ENCODE measurements around the gene COL23A1.

COL23A1 gene

DNA sequence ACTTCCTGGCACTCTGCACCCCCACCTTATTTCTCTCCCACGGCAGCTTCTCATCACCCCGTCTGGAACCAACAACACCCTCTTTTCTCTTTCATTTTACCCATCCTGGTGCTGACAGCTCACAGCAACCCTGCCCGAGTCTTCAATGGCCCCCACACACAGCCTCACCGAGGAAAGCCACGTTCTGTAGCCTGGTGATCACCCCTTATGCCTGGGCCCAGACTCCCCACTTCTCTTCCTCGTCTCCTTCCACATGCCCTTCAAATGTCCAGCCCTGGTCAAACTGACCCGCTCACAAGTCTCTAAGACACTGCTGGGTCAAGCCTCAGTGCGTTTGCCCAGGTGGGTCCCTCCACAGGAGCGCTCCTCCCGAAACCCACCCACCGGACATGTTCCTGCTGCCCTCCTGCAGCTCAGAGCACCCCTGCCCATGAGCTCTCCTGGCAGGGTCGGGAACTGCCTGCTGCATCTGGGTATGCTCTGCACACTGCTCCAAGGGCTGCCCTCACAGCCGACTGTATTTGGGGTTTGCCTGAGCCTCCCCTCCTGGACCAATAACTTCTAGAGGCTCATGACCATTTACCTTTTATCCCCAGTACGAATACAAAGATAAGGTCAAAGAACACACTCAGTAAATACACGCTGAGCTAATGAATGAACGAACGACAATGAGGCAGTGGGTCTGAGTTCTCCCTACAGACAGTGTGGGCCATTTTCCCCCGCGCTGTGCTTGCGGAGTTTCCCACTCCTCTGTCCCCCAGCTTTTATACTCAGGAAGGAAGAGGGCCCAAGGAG lies 202.9 kb downstream of the COL23A1 start:
- TF ChIP-seq SPI1 (IDR thresholded peaks at IDR 0.05; ENCODE audit: low read depth, low read length), result no peak
- DNase-seq (ENCODE audit: insufficient read length, low spot score) (no peak), FAIRE-seq (no peak)

DNA sequence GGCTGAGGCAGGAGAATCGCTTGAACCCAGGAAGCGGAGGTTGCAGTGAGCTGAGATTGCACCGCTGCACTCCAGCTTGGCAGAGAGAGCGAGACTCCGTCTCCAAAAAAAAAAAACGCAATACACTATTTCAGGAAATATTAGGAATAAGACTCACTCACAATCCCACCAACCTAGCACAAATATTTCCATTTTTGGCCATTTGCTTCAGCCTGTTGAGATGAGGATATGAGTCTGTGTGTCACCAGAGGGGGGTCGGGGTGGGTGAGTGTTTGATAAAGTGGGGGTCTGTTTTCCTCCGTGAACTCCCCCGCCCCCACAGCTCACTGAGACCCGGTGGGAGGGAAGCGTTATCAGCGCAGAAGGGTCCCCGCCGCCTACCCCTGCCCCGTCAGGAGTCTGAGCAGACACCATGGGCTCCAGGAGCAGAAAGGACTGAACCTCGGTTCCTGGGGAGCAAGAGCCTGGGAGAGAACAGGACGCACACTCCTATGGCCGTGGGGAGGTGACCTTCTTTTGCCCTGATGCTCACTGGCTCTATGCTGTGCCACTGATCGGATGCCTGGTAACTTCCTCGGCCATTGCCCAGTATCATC lies 203.8 kb downstream of the COL23A1 start:
- TF ChIP-seq POLR2AphosphoS5 (IDR thresholded peaks at IDR 0.05; ENCODE audit: low read depth, low read length) (no peak), PAX5 (IDR thresholded peaks at IDR 0.05; ENCODE audit: insufficient read depth, low read length, severe bottlenecking) (no peak), TAF1 (IDR thresholded peaks at IDR 0.05; ENCODE audit: low read depth, low read length) (no peak), POU2F2 (IDR thresholded peaks at IDR 0.05; ENCODE audit: low read depth, low read length) (no peak), SPI1 (IDR thresholded peaks at IDR 0.05; ENCODE audit: low read depth, low read length) (no peak), POLR2A (IDR thresholded peaks at IDR 0.05; ENCODE audit: low read depth, low read length) (no peak)
- DNase-seq (ENCODE audit: insufficient read length, low spot score) (no peak), FAIRE-seq (no peak)

GRCh38 chr5:178385496-178385890 lies 204.7 kb downstream of the COL23A1 start:
- FAIRE-seq (no peak), DNase-seq (ENCODE audit: insufficient read length, low spot score) (no peak)
- TF ChIP-seq POLR2A (IDR thresholded peaks at IDR 0.05; ENCODE audit: low read depth, low read length) (no peak), SPI1 (IDR thresholded peaks at IDR 0.05; ENCODE audit: low read depth, low read length) (no peak), PAX5 (IDR thresholded peaks at IDR 0.05; ENCODE audit: insufficient read depth, low read length, severe bottlenecking) (no peak), POLR2AphosphoS5 (IDR thresholded peaks at IDR 0.05; ENCODE audit: low read depth, low read length) (no peak), POU2F2 (IDR thresholded peaks at IDR 0.05; ENCODE audit: low read depth, low read length) (no peak), TAF1 (IDR thresholded peaks at IDR 0.05; ENCODE audit: low read depth, low read length) (no peak)

DNA sequence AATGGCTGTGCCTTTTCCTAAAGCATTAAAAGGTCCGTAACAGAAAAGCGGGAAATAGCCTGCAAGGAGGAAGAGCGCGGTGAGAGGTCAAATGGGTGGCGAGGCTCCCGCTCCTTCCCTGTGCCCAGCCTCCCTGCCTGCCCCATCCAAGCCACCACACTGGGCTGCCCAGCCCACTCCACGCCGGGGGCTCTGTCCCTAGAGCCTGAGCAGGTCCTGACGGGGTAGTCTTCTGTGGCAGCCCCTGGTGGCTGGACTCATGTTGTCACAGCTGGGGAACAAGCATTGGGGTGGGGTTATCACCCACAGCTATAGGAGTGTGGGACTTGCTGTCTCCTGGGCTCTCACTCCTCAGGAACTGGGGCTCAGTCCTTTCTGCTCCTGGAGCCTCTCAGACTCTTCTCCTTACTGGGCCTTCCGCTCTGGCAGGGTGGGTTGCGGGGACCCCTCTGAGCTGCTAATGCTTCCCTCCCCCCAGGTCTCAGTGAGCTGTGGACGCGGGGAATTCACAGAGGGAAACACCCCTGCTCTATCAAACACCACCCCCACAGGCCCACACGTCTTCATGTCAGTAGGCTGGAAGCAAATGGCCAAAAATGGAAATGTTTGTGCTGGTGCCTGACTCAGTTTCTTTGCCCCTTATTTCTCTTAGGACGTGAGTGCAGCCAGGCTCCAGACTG lies 205.2 kb downstream of the COL23A1 start:
- FAIRE-seq (no peak), DNase-seq (ENCODE audit: insufficient read length, low spot score) (no peak)
- TF ChIP-seq POLR2A (IDR thresholded peaks at IDR 0.05; ENCODE audit: low read depth, low read length) (no peak), POLR2AphosphoS5 (IDR thresholded peaks at IDR 0.05; ENCODE audit: low read depth, low read length) (no peak), PAX5 (IDR thresholded peaks at IDR 0.05; ENCODE audit: insufficient read depth, low read length, severe bottlenecking) (no peak), POU2F2 (IDR thresholded peaks at IDR 0.05; ENCODE audit: low read depth, low read length) (no peak), SPI1 (IDR thresholded peaks at IDR 0.05; ENCODE audit: low read depth, low read length) (no peak), TAF1 (IDR thresholded peaks at IDR 0.05; ENCODE audit: low read depth, low read length) (no peak)

DNA sequence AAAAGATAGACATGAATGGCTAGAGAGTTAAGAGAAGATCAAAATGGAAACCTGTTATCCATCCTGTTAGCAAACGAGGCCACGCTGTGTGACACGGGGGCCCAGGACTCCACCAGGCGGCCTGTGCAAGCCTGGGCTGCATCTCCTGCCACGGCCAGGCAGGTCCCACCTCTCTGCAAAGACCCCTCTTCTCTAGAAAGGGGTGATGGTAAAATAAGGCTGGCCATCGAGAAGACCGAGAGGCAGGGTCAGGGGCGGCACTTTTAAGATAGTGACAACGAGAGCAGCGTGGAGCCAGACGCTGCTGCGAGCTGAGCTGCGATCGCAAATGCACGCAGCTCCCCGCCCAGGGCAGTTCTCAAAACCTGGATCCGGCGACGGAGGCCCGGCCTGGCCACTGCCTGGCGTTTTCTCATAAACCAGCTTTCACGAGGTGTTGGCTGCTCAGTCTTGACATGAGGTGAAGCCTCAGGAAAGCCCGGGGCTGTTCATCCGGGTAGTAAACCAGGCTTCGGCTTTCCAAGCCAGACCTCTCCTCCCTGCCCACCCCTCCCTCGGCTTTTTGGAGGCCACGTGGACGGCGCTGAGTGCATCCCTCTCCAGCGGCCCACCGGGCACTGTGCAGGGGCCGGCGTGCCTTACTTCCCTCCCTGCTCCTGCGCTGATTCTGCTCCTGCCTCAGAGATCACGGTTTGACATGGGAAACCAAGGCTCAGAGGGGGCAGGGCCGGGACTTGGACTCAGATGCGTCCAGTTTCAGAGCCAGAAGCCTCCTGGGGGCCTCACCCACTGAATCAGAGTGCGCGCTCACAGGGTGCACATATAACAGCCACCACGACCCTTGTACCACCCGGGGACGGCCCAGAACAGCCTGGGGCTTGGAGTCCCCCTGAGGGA lies 206.0 kb downstream of the COL23A1 start:
- FAIRE-seq, result no peak
- no peak for TF ChIP-seq POU2F2 (IDR thresholded peaks at IDR 0.05; ENCODE audit: low read depth, low read length)
- TF ChIP-seq SPI1 (IDR thresholded peaks at IDR 0.05; ENCODE audit: low read depth, low read length), result no peak
- TF ChIP-seq POLR2AphosphoS5 (IDR thresholded peaks at IDR 0.05; ENCODE audit: low read depth, low read length), result no peak
- no peak for TF ChIP-seq TAF1 (IDR thresholded peaks at IDR 0.05; ENCODE audit: low read depth, low read length)
- TF ChIP-seq PAX5 (IDR thresholded peaks at IDR 0.05; ENCODE audit: insufficient read depth, low read length, severe bottlenecking), result no peak
- TF ChIP-seq POLR2A (IDR thresholded peaks at IDR 0.05; ENCODE audit: low read depth, low read length), result no peak
- no peak for DNase-seq (ENCODE audit: insufficient read length, low spot score)

DNA sequence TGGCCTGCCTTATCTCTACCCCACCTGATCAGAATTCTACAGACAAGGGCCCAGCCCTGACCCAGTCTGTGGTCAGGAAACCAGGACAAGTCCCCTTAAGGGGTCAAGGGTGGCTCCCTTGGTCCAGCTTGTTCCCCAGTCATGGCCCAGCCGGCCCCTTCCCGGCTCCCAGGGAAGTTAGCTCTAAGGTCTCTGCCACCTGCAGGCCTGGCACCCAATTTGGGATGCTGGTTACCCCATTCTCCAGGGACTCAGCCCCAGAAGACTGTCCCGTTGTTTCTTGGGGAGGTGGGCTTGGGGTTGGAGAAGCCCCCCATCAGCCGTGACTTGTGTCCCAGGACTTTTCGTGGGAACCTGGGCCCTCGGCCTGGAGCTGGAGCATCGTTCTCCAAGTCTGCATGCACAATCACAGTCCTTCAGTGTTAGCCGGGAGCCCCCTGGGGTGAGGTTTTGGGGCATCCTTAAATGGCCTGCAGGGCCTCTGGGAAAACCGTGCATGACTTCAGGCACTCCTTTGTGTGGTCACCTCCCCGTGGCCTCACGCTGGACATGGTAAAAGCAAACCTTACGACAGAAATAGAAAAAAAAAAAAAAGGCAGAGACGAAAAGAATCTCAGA lies 206.8 kb downstream of the COL23A1 start:
- FAIRE-seq (no peak), DNase-seq (ENCODE audit: insufficient read length, low spot score) (no peak)
- TF ChIP-seq SPI1 (IDR thresholded peaks at IDR 0.05; ENCODE audit: low read depth, low read length), result no peak
- no peak for TF ChIP-seq PAX5 (IDR thresholded peaks at IDR 0.05; ENCODE audit: insufficient read depth, low read length, severe bottlenecking)
- no peak for TF ChIP-seq TAF1 (IDR thresholded peaks at IDR 0.05; ENCODE audit: low read depth, low read length)
- TF ChIP-seq POLR2A (IDR thresholded peaks at IDR 0.05; ENCODE audit: low read depth, low read length), result no peak
- TF ChIP-seq POLR2AphosphoS5 (IDR thresholded peaks at IDR 0.05; ENCODE audit: low read depth, low read length), result no peak
- TF ChIP-seq POU2F2 (IDR thresholded peaks at IDR 0.05; ENCODE audit: low read depth, low read length), result no peak

DNA sequence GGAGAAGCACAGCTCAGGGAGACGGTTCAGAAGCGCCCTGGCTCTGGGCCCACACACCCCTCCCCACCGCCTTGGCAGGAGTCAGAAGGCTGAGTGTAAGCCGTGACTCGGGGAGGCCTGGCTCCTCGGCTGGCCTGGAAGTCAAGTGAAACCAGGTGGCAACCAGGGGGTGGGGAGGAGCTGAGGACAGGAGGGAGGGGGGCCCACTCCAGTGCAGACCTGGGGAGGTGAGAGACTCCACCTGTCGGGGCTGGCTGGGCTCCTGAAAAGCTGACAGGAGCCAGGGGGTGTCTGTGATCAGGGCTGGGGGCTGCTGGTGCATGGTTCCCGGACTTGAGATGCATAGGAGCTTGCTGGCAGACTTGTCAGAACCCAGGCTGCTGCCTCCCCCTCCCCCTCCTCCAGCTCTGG lies 207.4 kb downstream of the COL23A1 start:
- no peak for FAIRE-seq

DNA sequence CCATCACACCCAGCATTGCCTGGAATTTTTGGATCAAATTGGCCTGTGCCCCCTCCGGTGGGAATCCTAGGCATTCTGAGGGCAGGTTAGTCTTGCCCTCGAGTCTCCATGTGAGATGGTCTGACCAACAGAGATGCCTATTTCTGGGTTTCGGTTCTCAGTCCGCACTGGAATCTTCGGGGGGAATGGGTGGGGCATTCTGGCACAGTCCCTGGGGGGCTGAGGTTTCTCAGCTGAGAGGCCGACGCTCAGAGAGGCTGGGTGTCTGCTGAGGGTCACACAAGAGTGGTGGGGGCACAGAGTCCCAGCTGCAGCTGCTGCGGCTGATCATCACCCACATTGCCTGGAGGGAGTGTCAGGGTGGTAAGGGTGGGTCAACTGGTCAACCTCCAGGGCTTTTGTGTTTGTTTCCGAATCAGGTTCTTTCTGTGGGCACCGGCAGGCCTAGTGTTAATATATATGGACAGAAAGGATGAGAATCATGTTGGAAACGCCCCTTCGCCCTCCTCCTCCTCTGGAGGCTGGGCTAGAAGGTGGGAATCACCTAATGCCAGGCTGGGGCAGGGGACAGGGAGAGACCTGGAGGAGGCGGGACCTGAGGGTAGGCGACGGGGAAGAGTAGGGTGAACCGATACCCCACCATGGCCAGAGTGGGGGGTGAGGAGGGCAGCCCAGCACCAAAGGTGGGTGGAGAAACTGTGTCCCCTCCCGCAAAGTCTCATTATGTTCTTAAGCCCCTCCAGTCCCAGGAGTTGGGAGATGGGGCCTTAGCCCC lies 208.1 kb downstream of the COL23A1 start:
- FAIRE-seq (no peak), DNase-seq (ENCODE audit: insufficient read length, low spot score) (no peak)
- TF ChIP-seq POLR2AphosphoS5 (IDR thresholded peaks at IDR 0.05; ENCODE audit: low read depth, low read length) (no peak), TAF1 (IDR thresholded peaks at IDR 0.05; ENCODE audit: low read depth, low read length) (no peak), PAX5 (IDR thresholded peaks at IDR 0.05; ENCODE audit: insufficient read depth, low read length, severe bottlenecking) (no peak), POU2F2 (IDR thresholded peaks at IDR 0.05; ENCODE audit: low read depth, low read length) (no peak), SPI1 (IDR thresholded peaks at IDR 0.05; ENCODE audit: low read depth, low read length) (no peak)

More for the DNA sequence above, 207.4 kb downstream of the COL23A1 start:
- TF ChIP-seq POLR2A (IDR thresholded peaks at IDR 0.05; ENCODE audit: low read depth, low read length), result no peak
- no peak for TF ChIP-seq SPI1 (IDR thresholded peaks at IDR 0.05; ENCODE audit: low read depth, low read length)
- no peak for TF ChIP-seq POU2F2 (IDR thresholded peaks at IDR 0.05; ENCODE audit: low read depth, low read length)
- TF ChIP-seq POLR2AphosphoS5 (IDR thresholded peaks at IDR 0.05; ENCODE audit: low read depth, low read length), result no peak
- no peak for TF ChIP-seq PAX5 (IDR thresholded peaks at IDR 0.05; ENCODE audit: insufficient read depth, low read length, severe bottlenecking)
- TF ChIP-seq TAF1 (IDR thresholded peaks at IDR 0.05; ENCODE audit: low read depth, low read length), result no peak
- DNase-seq (ENCODE audit: insufficient read length, low spot score), result no peak
